GM23338 (cell line): ENCODE results near the gene MAPRE3. TPM values are rescaled to one million over a fixed set of nuclear protein-coding genes. Genes with fewer than 3 reads are reported as not detected.

Experiments used
- ATAC-seq: fragments of 200-7000 bp; cut with Tn5 transposase; 3 replicates; pipeline ENCODE4 v1.9.1; 2020
- DNase-seq: peaks from one replicate; pipeline ENCODE4 v3.0.0-alpha.2; 2015; ENCODE audit warnings: low spot score
- H2AFZ ChIP-seq: fragments of 200-600 bp; sonication (generic); 2 replicates; pipeline ENCODE4 v1.8.0; 2016; ENCODE audit warnings: antibody characterized with exemption, mild to moderate bottlenecking, moderate library complexity
- H3F3A ChIP-seq: fragments of 200-600 bp; sonication (generic); replicated peaks from 2 replicates; pipeline ENCODE4 v1.8.0; 2017; ENCODE audit warnings: antibody characterized with exemption, mixed run types, low read depth
- H3K27ac ChIP-seq: fragments of 200-600 bp; sonication (generic); 2 replicates; pipeline ENCODE4 v1.6.1; 2016; ENCODE audit warnings: low read depth
- H3K27me3 ChIP-seq: fragments of 200-600 bp; sonication (generic); 2 replicates; pipeline ENCODE4 v1.8.0; 2016; ENCODE audit warnings: mild to moderate bottlenecking, mixed run types, moderate library complexity; ENCODE audit not compliant: insufficient read depth
- H3K36me3 ChIP-seq: fragments of 200-600 bp; sonication (generic); 2 replicates; pipeline ENCODE4 v1.8.0; 2016; ENCODE audit warnings: mild to moderate bottlenecking; ENCODE audit not compliant: insufficient read depth
- H3K4me1 ChIP-seq: fragments of 200-600 bp; sonication (generic); 2 replicates; pipeline ENCODE4 v1.8.0; 2016; ENCODE audit warnings: mild to moderate bottlenecking, moderate library complexity; ENCODE audit not compliant: insufficient read depth
- H3K4me2 ChIP-seq: fragments of 200-600 bp; sonication (generic); 2 replicates; pipeline ENCODE4 v1.7.1; 2017; ENCODE audit warnings: mixed run types
- H3K4me3 ChIP-seq: fragments of 200-600 bp; sonication (generic); 2 replicates; pipeline ENCODE4 v1.6.1; 2016; ENCODE audit warnings: mixed run types
- H3K79me2 ChIP-seq: fragments of 200-600 bp; sonication (generic); replicated peaks from 2 replicates; pipeline ENCODE4 v1.8.0; 2017; ENCODE audit warnings: mild to moderate bottlenecking; ENCODE audit not compliant: insufficient read depth
- H3K9me2 ChIP-seq: fragments of 200-600 bp; sonication (generic); 2 replicates; pipeline ENCODE4 v1.8.0; 2017; ENCODE audit not compliant: insufficient read depth
- H4K20me1 ChIP-seq: fragments of 200-600 bp; sonication (generic); replicated peaks from 2 replicates; pipeline ENCODE4 v1.8.0; 2017; ENCODE audit warnings: mild to moderate bottlenecking; ENCODE audit not compliant: insufficient read depth
- H3K27ac Mint-ChIP-seq: 2 replicates; pipeline ENCODE4 v1.8.0; 2020; ENCODE audit warnings: inconsistent platforms, mild to moderate bottlenecking, moderate library complexity, mixed read lengths
- H3K27me3 Mint-ChIP-seq: 3 replicates; pipeline ENCODE4 v1.8.0; 2022; ENCODE audit warnings: low read depth, mild to moderate bottlenecking, moderate library complexity, mixed read lengths, inconsistent platforms; ENCODE audit not compliant: insufficient read depth, poor library complexity
- H3K36me3 Mint-ChIP-seq: 3 replicates; pipeline ENCODE4 v1.8.0; 2021; ENCODE audit warnings: low read depth, mild to moderate bottlenecking, inconsistent platforms, moderate library complexity, mixed read lengths
- H3K4me1 Mint-ChIP-seq: 3 replicates; pipeline ENCODE4 v1.8.0; 2020; ENCODE audit warnings: mild to moderate bottlenecking, inconsistent platforms, mixed read lengths
- H3K4me3 Mint-ChIP-seq: 3 replicates; pipeline ENCODE4 v1.8.0; 2021; ENCODE audit warnings: moderate library complexity, mild to moderate bottlenecking, inconsistent platforms, mixed read lengths
- H3K9me3 Mint-ChIP-seq: 3 replicates; pipeline ENCODE4 v1.8.0; 2020; ENCODE audit warnings: moderate library complexity, mild to moderate bottlenecking, inconsistent platforms, mixed read lengths
- CREB1 ChIP-seq: fragments of 250-450 bp; sonication (Bioruptor Pico); IDR thresholded peaks from 2 replicates; pipeline ENCODE4 v1.5.0; 2020; ENCODE audit warnings: low read depth, mild to moderate bottlenecking, moderate library complexity
- ETS1 ChIP-seq: IDR thresholded peaks from 2 replicates; pipeline ENCODE4 v1.6.1; 2016; ENCODE audit warnings: antibody characterized with exemption
- EZH2 ChIP-seq: fragments of 200-600 bp; sonication (generic); IDR thresholded peaks from one replicate; pipeline ENCODE4 v1.8.0; 2017; ENCODE audit warnings: antibody characterized with exemption, mild to moderate bottlenecking, low read depth; ENCODE audit not compliant: unreplicated experiment
- JUNB ChIP-seq: IDR thresholded peaks from one replicate; pipeline ENCODE4 v1.6.1; 2016; ENCODE audit warnings: antibody characterized with exemption; ENCODE audit not compliant: unreplicated experiment
- STAT1 ChIP-seq: IDR thresholded peaks from one replicate; pipeline ENCODE4 v1.6.1; 2016; ENCODE audit warnings: antibody characterized with exemption; ENCODE audit not compliant: unreplicated experiment
- ZNF114 ChIP-seq: fragments of 250-450 bp; sonication (Bioruptor Pico); IDR thresholded peaks from 2 replicates; pipeline ENCODE4 v1.5.0; 2020; ENCODE audit warnings: mild to moderate bottlenecking, moderate library complexity
- ZNF331 ChIP-seq: fragments of 250-450 bp; sonication (Bioruptor Pico); IDR thresholded peaks from 2 replicates; pipeline ENCODE4 v1.5.0; 2020; ENCODE audit warnings: low read depth, mild to moderate bottlenecking, moderate library complexity
- ZNF462 ChIP-seq: fragments of 250-450 bp; sonication (Bioruptor Pico); IDR thresholded peaks from 2 replicates; pipeline ENCODE4 v1.5.0; 2020; ENCODE audit warnings: mild to moderate bottlenecking, moderate library complexity
- polyA plus RNA-seq: library from polyadenylated mRNA; unstranded; fragments of >200 nt; fragmentation: Nextera tagmentation; extraction: Ambion mirVana; gene quantifications from 2 replicates; pipeline ENCODE4 v1.2.1, GENCODE V29; 2016
- total RNA-seq: library from RNA; depleted of rRNA; stranded (reverse); fragments of >200 nt; shearing (Covaris generic); gene quantifications from 2 replicates; pipeline ENCODE4 v1.2.3, GENCODE V29; 2014

The MAPRE3 gene
- total and polyA plus RNA-seq, 2 experiments from 2014 or later = 3.3 to 4.5 TPM

GRCh38 chr2:26934985-26935384 lies 35.5 kb upstream of the MAPRE3 start (continued):
- TF ChIP-seq ZNF462 = no peak
- no peak for TF ChIP-seq CREB1 (CRISPR knock-in tag)
- no peak for TF ChIP-seq EZH2
- TF ChIP-seq ZNF114 (CRISPR knock-in tag) = no peak
- TF ChIP-seq JUNB = no peak

GRCh38 chr2:26936855-26937254 lies 33.6 kb upstream of the MAPRE3 start:
- Mint-ChIP-seq H3K27ac (no peak overlapping the region), H3K36me3 (no peaks in the 10 kb centered on the region), H3K27me3 (peaks cover 5% of the 10 kb centered on the region), H3K4me1 (peaks cover 7% of the 10 kb centered on the region; the same call in 2 of the 3 replicates), H3K4me3 (no peak overlapping the region), H3K9me3 (no peaks in the 10 kb centered on the region)
- Histone ChIP-seq H3F3A (no peaks in the 10 kb centered on the region), H3K79me2 (no peaks in the 10 kb centered on the region), H3K36me3 (no peaks in the 10 kb centered on the region), H2AFZ (no peak overlapping the region), H3K4me3 (no peak overlapping the region), H3K4me2 (no peak overlapping the region), H3K27ac (no peak overlapping the region), H3K9me2 (no peaks in the 10 kb centered on the region), H3K27me3 (peaks cover under 1% of the 10 kb centered on the region; the same call in 1 of the 2 replicates), H3K4me1 (no peaks in the 10 kb centered on the region), H4K20me1 (no peaks in the 10 kb centered on the region)
- ATAC-seq = no peak
- no peak for DNase-seq
- TF ChIP-seq STAT1 = no peak
- no peak for TF ChIP-seq JUNB
- TF ChIP-seq ZNF462 = no peak
- no peak for TF ChIP-seq ZNF114 (CRISPR knock-in tag)
- no peak for TF ChIP-seq ETS1
- no peak for TF ChIP-seq ZNF331
